Peyer's patch (tissue), 4 donors: Measurements from ENCODE around the gene DRD4.

Source experiments
- CTCF ChIP-seq, 6 experiments: fragments of 450-650 bp in 4 of 6; fragments of 200-600 bp in 2 of 6; sonication (generic) in 1 of 6; IDR thresholded peaks; one replicate each; pipeline ENCODE4 v1.5.1; 2017 to 2019; ENCODE audit warnings: antibody characterized with exemption in 6 of 6, mild to moderate bottlenecking in 3 of 6, moderate library complexity in 1 of 6
- POLR2A ChIP-seq, 2 donors: fragments of 450-650 bp; IDR thresholded peaks; one replicate each; pipeline ENCODE4 v1.5.1; 2017; ENCODE audit warnings: antibody characterized with exemption in 2 of 2, mild to moderate bottlenecking in 2 of 2, moderate library complexity in 2 of 2

GRCh38 chr11:587546-587945 is 49.5 kb upstream of the DRD4 start:
- TF ChIP-seq CTCF (IDR thresholded peaks at IDR 0.05) (no peak), POLR2A (IDR thresholded peaks at IDR 0.05) (no peak)
